22Rv1 (cell line): ENCODE data around the gene KDM4C.

ENCODE experiments used
- ZFX ChIP-seq: fragments of 450-650 bp; IDR thresholded peaks from 2 replicates; pipeline ENCODE4 v1.6.1; 2017; ENCODE audit warnings: antibody characterized with exemption, borderline replicate concordance
- TF ChIP-seq, protein P1 (sequence below): fragments of 450-650 bp; IDR thresholded peaks from 2 replicates; pipeline ENCODE4 v1.5.1; 2017; ENCODE audit warnings: mild to moderate bottlenecking

DNA sequence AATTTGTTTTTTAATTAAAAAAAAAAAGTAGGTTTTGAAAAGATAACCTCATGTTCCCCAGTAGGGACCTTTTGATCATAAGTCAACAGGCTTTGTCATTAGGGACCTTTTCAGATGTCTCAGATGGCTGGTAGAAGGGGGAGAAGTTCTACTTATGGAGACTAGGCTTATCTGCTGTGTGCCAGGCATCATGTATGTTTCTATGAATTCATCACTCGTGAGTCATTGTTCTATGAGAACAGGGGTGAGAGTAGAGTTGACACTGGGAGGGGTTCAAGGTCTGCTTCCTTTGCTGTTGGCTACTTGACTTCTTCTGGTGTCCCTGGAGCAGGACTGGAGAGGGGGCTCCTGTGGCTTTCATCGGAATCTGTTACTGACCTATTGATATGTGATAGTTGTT, 138.8 kb downstream of the KDM4C start:
- TF ChIP-seq, protein P1, sequence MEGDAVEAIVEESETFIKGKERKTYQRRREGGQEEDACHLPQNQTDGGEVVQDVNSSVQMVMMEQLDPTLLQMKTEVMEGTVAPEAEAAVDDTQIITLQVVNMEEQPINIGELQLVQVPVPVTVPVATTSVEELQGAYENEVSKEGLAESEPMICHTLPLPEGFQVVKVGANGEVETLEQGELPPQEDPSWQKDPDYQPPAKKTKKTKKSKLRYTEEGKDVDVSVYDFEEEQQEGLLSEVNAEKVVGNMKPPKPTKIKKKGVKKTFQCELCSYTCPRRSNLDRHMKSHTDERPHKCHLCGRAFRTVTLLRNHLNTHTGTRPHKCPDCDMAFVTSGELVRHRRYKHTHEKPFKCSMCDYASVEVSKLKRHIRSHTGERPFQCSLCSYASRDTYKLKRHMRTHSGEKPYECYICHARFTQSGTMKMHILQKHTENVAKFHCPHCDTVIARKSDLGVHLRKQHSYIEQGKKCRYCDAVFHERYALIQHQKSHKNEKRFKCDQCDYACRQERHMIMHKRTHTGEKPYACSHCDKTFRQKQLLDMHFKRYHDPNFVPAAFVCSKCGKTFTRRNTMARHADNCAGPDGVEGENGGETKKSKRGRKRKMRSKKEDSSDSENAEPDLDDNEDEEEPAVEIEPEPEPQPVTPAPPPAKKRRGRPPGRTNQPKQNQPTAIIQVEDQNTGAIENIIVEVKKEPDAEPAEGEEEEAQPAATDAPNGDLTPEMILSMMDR = no peak
- TF ChIP-seq ZFX = no peak
